Uterus (tissue), 2 donors: ENCODE data around the gene WSB1.

Source experiments
- POLR2A ChIP-seq, 2 donors: fragments of 450-650 bp; IDR thresholded peaks; one replicate each; pipeline ENCODE4 v1.6.1; 2016; ENCODE audit warnings: antibody characterized with exemption in 2 of 2, mild to moderate bottlenecking in 1 of 2, moderate library complexity in 1 of 2
- TF ChIP-seq, protein P1 (sequence below), 4 experiments: fragments of 200-600 bp in 2 of 4; fragments of 450-650 bp in 2 of 4; sonication (generic) in 2 of 4; IDR thresholded peaks; one replicate each; pipeline ENCODE4 v1.5.1; 2016 to 2019; ENCODE audit warnings: antibody characterized with exemption in 4 of 4, mild to moderate bottlenecking in 2 of 4, moderate library complexity in 1 of 4

DNA sequence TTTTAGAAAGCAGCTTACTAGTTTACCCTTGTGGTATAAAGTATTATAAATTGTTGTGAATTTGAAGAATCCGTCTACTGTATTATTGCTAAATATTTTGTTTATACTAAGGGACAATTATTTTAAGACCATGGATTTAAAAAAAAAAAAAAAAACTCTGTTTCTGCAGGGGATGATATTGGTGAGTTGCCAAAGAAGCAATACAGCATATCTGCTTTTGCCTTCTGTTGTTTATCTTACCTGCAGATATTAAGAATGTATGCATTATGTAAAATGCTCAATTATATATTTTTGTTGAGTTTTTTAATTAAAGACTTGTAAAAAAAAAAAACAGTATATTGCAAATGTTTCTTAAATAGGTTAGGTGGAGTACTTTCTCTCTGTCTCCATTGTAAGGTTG lies 19.4 kb downstream of the WSB1 start:
- TF ChIP-seq, protein P1, sequence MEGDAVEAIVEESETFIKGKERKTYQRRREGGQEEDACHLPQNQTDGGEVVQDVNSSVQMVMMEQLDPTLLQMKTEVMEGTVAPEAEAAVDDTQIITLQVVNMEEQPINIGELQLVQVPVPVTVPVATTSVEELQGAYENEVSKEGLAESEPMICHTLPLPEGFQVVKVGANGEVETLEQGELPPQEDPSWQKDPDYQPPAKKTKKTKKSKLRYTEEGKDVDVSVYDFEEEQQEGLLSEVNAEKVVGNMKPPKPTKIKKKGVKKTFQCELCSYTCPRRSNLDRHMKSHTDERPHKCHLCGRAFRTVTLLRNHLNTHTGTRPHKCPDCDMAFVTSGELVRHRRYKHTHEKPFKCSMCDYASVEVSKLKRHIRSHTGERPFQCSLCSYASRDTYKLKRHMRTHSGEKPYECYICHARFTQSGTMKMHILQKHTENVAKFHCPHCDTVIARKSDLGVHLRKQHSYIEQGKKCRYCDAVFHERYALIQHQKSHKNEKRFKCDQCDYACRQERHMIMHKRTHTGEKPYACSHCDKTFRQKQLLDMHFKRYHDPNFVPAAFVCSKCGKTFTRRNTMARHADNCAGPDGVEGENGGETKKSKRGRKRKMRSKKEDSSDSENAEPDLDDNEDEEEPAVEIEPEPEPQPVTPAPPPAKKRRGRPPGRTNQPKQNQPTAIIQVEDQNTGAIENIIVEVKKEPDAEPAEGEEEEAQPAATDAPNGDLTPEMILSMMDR (IDR thresholded peaks at IDR 0.05): no peak
- TF ChIP-seq POLR2A (IDR thresholded peaks at IDR 0.05): no peak
